Astrocyte of the cerebellum (primary cell): ENCODE data around the gene LIN7A.

ENCODE experiments used
- DNase-seq: peaks from one replicate; pipeline ENCODE4 v3.0.0-alpha.2; 2011; ENCODE audit warnings: low read depth
- H3K4me3 ChIP-seq: 2 replicates; pipeline ENCODE4 v1.5.1; 2011; ENCODE audit warnings: mild to moderate bottlenecking, low read depth, low read length, moderate library complexity
- CTCF ChIP-seq: IDR thresholded peaks from 2 replicates; pipeline ENCODE4 v1.5.1; 2012; ENCODE audit warnings: low read length, low read depth, moderate library complexity, mild to moderate bottlenecking; ENCODE audit errors: missing control alignments
- in situ Hi-C: cut with HindIII; loops from 2 replicates; pipeline ENCODE4 v1.10.0; 2017; ENCODE audit warnings: low sequenced_read_pairs

Gene LIN7A, protein sequence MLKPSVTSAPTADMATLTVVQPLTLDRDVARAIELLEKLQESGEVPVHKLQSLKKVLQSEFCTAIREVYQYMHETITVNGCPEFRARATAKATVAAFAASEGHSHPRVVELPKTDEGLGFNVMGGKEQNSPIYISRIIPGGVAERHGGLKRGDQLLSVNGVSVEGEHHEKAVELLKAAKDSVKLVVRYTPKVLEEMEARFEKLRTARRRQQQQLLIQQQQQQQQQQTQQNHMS

DNA sequence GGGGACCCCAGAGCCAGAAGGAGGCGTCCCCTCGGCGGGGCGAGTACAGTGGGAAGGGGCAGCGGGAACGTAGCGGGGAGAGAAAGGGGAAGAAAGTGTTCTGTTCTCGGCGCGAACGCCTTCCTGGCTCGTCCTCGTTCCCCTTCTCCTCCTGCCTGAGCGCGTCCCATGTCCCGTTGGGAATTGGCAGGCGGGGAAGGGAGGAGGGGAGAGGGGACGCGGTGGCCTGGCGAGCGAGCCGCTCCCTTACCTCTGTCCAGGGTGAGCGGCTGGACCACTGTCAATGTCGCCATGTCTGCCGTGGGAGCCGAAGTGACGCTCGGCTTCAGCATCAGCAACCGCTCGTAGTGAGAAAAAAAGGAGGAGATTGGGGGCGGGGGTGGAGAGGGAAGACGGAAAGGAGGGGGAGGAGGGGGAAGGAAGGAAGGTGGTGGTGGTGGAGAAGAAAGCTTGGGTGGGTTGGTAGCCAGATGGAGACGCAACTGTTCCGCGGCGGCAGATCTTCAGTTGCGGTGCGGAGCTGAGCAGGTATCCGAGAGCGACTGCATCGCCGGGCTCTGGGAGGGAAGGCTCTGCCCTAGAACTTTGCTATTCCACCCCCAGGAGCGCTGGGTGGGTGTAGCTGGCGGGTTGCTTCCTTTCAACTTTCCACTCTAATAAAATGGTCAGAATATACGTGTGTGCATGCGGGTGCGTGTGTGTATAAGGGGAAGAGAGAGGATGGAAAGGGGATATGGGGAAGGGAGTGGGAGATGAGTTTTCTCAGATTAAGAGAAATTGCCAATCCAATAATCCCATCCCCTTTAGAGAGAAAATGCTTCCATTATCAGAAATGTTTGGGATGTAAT is at the start of gene LIN7A:
TSS of gene LIN7A (minus strand) at position 544 of the 848 bp plus-strand sequence. CDS start at position 332, 212 bp downstream.
- peak within 1 kb of the TSS; percentile 92 for H3K4me3 ChIP-seq
- no peak for DNase-seq
- in situ Hi-C loops, result no loop called here
- TF ChIP-seq CTCF, result no peak

GRCh38 chr12:80986224-80986623 is 48.5 kb upstream of the LIN7A start:
- no peak overlapping the region for H3K4me3 ChIP-seq
- TF ChIP-seq CTCF, result no peak
- DNase-seq, result no peak
- in situ Hi-C loops, result no loop called here

DNA sequence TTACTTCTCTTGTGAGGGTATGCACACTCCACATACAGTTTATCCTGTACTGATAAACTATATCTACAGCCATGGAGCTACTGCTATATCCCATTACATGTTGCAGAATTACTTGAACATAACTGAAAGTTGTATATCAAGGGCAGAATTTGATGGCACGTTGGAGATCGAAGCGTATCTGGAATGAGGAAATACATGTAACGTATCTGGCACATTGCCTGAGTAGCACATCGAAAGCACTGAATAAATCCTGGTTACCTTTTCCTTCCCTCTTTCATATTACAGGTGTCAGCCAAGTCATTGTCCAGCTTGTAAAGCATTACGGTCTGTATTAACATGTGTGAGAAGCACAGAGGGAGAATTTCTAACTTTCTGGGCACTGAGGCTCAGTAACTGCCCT is 42.1 kb upstream of the LIN7A start:
- in situ Hi-C loops, result no loop called here
- no peak for DNase-seq
- no peak overlapping the region for H3K4me3 ChIP-seq
- no peak for TF ChIP-seq CTCF

- DNase-seq, result no peak
- in situ Hi-C loops, result no loop called here
- TF ChIP-seq CTCF, result no peak
- H3K4me3 ChIP-seq, result no peak overlapping the region
These were observed 41.5 kb upstream of the LIN7A start for GRCh38 chr12:80979251-80979650.

DNA sequence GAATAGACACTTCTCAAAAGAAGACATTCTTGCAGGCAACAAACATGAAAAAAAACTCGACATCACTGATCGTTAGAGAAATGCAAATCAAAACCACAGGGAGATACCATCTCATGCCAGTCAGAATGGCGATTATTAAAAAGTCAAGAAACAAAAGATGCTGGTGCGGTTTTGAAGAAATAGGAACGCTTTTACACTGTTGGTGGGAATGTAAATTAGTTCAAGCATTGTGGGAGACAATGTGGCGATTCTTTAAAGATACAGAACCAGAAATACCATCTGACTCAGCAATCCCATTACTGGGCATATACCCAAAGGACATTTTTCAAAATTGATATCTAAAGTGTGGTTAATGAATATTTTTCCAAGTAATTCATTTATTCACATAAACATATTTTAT is 39.6 kb upstream of the LIN7A start:
- in situ Hi-C loops, result no loop called here
- DNase-seq, result peak; percentile 38
- TF ChIP-seq CTCF, result no peak
- no peak overlapping the region for H3K4me3 ChIP-seq

- no peak for DNase-seq
- H3K4me3 ChIP-seq, result no peak overlapping the region
- in situ Hi-C loops, result no loop called here
- no peak for TF ChIP-seq CTCF
These were observed 30.6 kb upstream of the LIN7A start for GRCh38 chr12:80968326-80968725.
